Suprapubic skin (tissue), 4 donors: ENCODE data around the gene STK25.

Experiments
- CTCF ChIP-seq, 2 donors: fragments of 200-600 bp in 1 of 2; fragments of 450-650 bp in 1 of 2; sonication (generic) in 1 of 2; IDR thresholded peaks; one replicate each; pipeline ENCODE4 v1.5.1; 2016 to 2019; ENCODE audit warnings: antibody characterized with exemption in 2 of 2, mild to moderate bottlenecking in 1 of 2, moderate library complexity in 1 of 2
- EP300 ChIP-seq: sonication (generic); formaldehyde crosslinking; IDR thresholded peaks from one replicate; pipeline ENCODE4 v1.6.1; 2017; ENCODE audit warnings: antibody characterized with exemption
- POLR2A ChIP-seq, 2 donors: fragments of 450-650 bp; IDR thresholded peaks; one replicate each; pipeline ENCODE4 v1.6.1; 2017; ENCODE audit warnings: antibody characterized with exemption in 2 of 2, mild to moderate bottlenecking in 2 of 2, moderate library complexity in 2 of 2
- POLR2AphosphoS5 ChIP-seq, 3 donors: sonication (generic); formaldehyde crosslinking; IDR thresholded peaks; one replicate each; pipeline ENCODE4 v1.6.1; 2017; ENCODE audit warnings: antibody characterized with exemption in 3 of 3

- no peak for TF ChIP-seq CTCF (IDR thresholded peaks at IDR 0.05)
- no peak for TF ChIP-seq POLR2A (IDR thresholded peaks at IDR 0.05)
- TF ChIP-seq POLR2AphosphoS5 (IDR thresholded peaks at IDR 0.05), result no peak
- TF ChIP-seq EP300, result no peak
These were observed 22.2 kb upstream of the STK25 start for GRCh38 chr2:241530571-241530970.
